K562 (cell line): ENCODE data around the gene SLC4A3. TPM values are rescaled to one million over a fixed set of nuclear protein-coding genes. Genes with fewer than 3 reads are reported as not detected.
A peak's percentile ranks its signal among the peaks of the same experiment; 100 is the strongest.

ENCODE experiments used
- ATAC-seq: fragments of 200-7000 bp; cut with Tn5 transposase; 3 replicates; pipeline ENCODE4 v1.9.1; 2020; ENCODE audit warnings: moderate library complexity
- BruUV-seq: library from RNA; stranded (reverse); fragments of 400-500 nt; replicated peaks from 2 replicates; lab custom pipeline; 2021; lab: Mats Ljungman, UMichigan
- CTCF ChIA-PET: fragments of 300-600 bp; formaldehyde crosslinking; extraction: SDS; loops from one replicate; lab custom pipeline; 2021; ENCODE audit warnings: low intra/inter-chr PET ratio; lab: Yijun Ruan, JAX
- POLR2A ChIA-PET: fragments of 300-600, 350-650 bp; sonication (Branson Sonifier 250); formaldehyde crosslinking; extraction: SDS; loops from one replicate; lab custom pipeline; 2021; ENCODE audit warnings: antibody characterized with exemption, inconsistent platforms; lab: Yijun Ruan, JAX
- DNase-seq, 4 experiments: peaks; one replicate each; pipeline versions ENCODE4 v3.0.0 to v3.0.0-alpha.2; 2011 to 2018; ENCODE audit warnings: low spot score in 3 of 4, mixed read lengths in 3 of 4; ENCODE audit errors: extremely low read depth in 1 of 4
- FAIRE-seq: peaks from 2 replicates; lab custom pipeline; 2011; peaks lifted over from hg19 to GRCh38; lab: Jason Lieb, UNC
- H2AFZ ChIP-seq: 2 replicates; pipeline ENCODE4 v1.6.0; 2011; ENCODE audit warnings: low read depth, low read length, control low read depth, inconsistent platforms
- H3K27ac ChIP-seq: fragments of 200-600 bp; 3 replicates; pipeline ENCODE4 v1.8.0; 2011; ENCODE audit warnings: low read depth, mild to moderate bottlenecking, control low read depth, inconsistent platforms, low read length, moderate library complexity, mixed read lengths; ENCODE audit errors: extremely low read depth
- H3K27me3 ChIP-seq, 2 experiments: fragments of 300-600 bp in 1 of 2; 2 replicates in 1 of 2; 3 replicates in 1 of 2; pipeline versions ENCODE4 v1.6.0 to v1.8.0; 2011; ENCODE audit warnings: inconsistent platforms in 2 of 2, low read length in 2 of 2, mild to moderate bottlenecking in 1 of 2, mixed read lengths in 1 of 2, moderate library complexity in 1 of 2; ENCODE audit not compliant: control insufficient read depth in 2 of 2, insufficient read depth in 2 of 2
- H3K36me3 ChIP-seq: fragments of 300-600 bp; 3 replicates; pipeline ENCODE4 v1.8.0; 2011; ENCODE audit warnings: mild to moderate bottlenecking, low read length, inconsistent platforms; ENCODE audit not compliant: control insufficient read depth, insufficient read depth
- H3K4me1 ChIP-seq, 2 experiments: fragments of 200-600 bp in 1 of 2; replicated peaks in 1 of 2; 2 replicates in 1 of 2; 3 replicates in 1 of 2; pipeline versions ENCODE4 v1.5.1 to v1.8.0; 2011; ENCODE audit warnings: inconsistent platforms in 2 of 2, low read length in 2 of 2, mild to moderate bottlenecking in 1 of 2, mixed read lengths in 1 of 2, moderate library complexity in 1 of 2; ENCODE audit not compliant: control insufficient read depth in 2 of 2, insufficient read depth in 2 of 2
- H3K4me2 ChIP-seq: 2 replicates; pipeline ENCODE4 v1.6.1; 2011; ENCODE audit warnings: low read length, control low read depth, inconsistent platforms, mixed read lengths; ENCODE audit not compliant: insufficient read depth
- H3K4me3 ChIP-seq: fragments of 200-600 bp; sonication (generic), shearing (Covaris generic); 2 replicates; pipeline ENCODE4 v1.5.1; 2016; ENCODE audit warnings: control low read depth, inconsistent platforms
- H3K79me2 ChIP-seq: fragments of 200-600 bp; 3 replicates; pipeline ENCODE4 v1.8.0; 2011; ENCODE audit warnings: low read length, inconsistent platforms; ENCODE audit not compliant: control insufficient read depth, insufficient read depth
- H3K9ac ChIP-seq, 2 experiments: 2 replicates each; pipeline versions ENCODE4 v1.6.0 to v1.6.1; 2011; ENCODE audit warnings: low read depth in 2 of 2, low read length in 2 of 2, control low read depth in 1 of 2, inconsistent platforms in 1 of 2, mild to moderate bottlenecking in 1 of 2, mixed read lengths in 1 of 2; ENCODE audit not compliant: insufficient read depth in 1 of 2
- H3K9me1 ChIP-seq: one replicate; pipeline ENCODE4 v1.6.0; 2011; ENCODE audit warnings: inconsistent platforms, mild to moderate bottlenecking, low read length, moderate library complexity; ENCODE audit not compliant: control insufficient read depth, insufficient read depth
- H3K9me3 ChIP-seq: replicated peaks from 2 replicates; pipeline ENCODE4 v1.5.1; 2011; ENCODE audit warnings: low read depth, low read length, inconsistent platforms; ENCODE audit not compliant: control insufficient read depth, insufficient read depth
- H4K20me1 ChIP-seq: replicated peaks from 2 replicates; pipeline ENCODE4 v1.6.1; 2011; ENCODE audit warnings: low read length, inconsistent platforms, mixed read lengths; ENCODE audit not compliant: control insufficient read depth, insufficient read depth
- ARID2 ChIP-seq: fragments of 450-650 bp; IDR thresholded peaks from 2 replicates; pipeline ENCODE4 v1.6.1; 2017; ENCODE audit warnings: antibody characterized with exemption, mild to moderate bottlenecking
- BRD9 ChIP-seq: fragments of 450-650 bp; IDR thresholded peaks from 2 replicates; pipeline ENCODE4 v1.6.1; 2018; ENCODE audit warnings: low read depth; ENCODE audit not compliant: partially characterized antibody
- CSDE1 ChIP-seq, 2 experiments: fragments of 450-650 bp; IDR thresholded peaks; 2 replicates each; pipeline ENCODE4 v1.6.1; 2016; ENCODE audit warnings: mild to moderate bottlenecking in 1 of 2
- FOXJ2 ChIP-seq: fragments of 200-800 bp; sonication (Bioruptor generic); IDR thresholded peaks from 2 replicates; pipeline ENCODE4 v1.6.1; 2016; ENCODE audit warnings: missing genetic modification characterization, missing compliant biosample characterization
- HIVEP1 ChIP-seq: fragments of 250-450 bp; sonication (Bioruptor Pico); IDR thresholded peaks from 2 replicates; pipeline ENCODE4 v1.4.0; 2020; ENCODE audit warnings: mild to moderate bottlenecking
- ZNF24 ChIP-seq: fragments of 450-650 bp; IDR thresholded peaks from 2 replicates; pipeline ENCODE4 v1.6.1; 2016
- ZNF263 ChIP-seq: sonication (generic); formaldehyde crosslinking; IDR thresholded peaks from 2 replicates; pipeline ENCODE4 v1.8.0; 2022; ENCODE audit warnings: mild to moderate bottlenecking, missing genetic modification reagents, borderline replicate concordance
- ZNF589 ChIP-seq: fragments of 200-800 bp; sonication (Bioruptor generic); IDR thresholded peaks from 2 replicates; pipeline ENCODE4 v1.6.1; 2016; ENCODE audit warnings: low read depth, missing genetic modification characterization, missing compliant biosample characterization
- ZNF766 ChIP-seq: fragments of 200-800 bp; sonication (Bioruptor generic); conservative IDR thresholded peaks from 2 replicates; pipeline ENCODE4 v1.6.1; 2016; ENCODE audit warnings: missing genetic modification characterization, missing compliant biosample characterization
- WGBS: fragments of 100-300 bp; shearing (Covaris generic); methylation state at CpG from one replicate; pipeline ENCODE4 v1.1.6; 2016; ENCODE audit warnings: low coverage, mixed read lengths; ENCODE audit not compliant: insufficient coverage; ENCODE audit errors: missing lambda C conversion rate; 5-methylcytosine and 5-hydroxymethylcytosine counted together
- in situ Hi-C: fragments of 300-500 bp; cut with MboI; formaldehyde crosslinking; loops from 4 replicates; pipeline ENCODE4 v1.15.0; 2018; ENCODE audit warnings: inconsistent platforms, mixed read lengths
- intact Hi-C: fragments of 100-400 bp; cut with micrococcal nuclease; formaldehyde crosslinking; loops from 2 replicates; pipeline ENCODE4 v1.14.2; 2022
- polyA plus RNA-seq, 8 experiments: library from polyadenylated mRNA; depleted of rRNA in 4 of 8; stranded (reverse) in 5 of 8; unstranded in 3 of 8; fragments of >200 nt; fragmentation: Nextera tagmentation in 2 of 8; fragmentation: Illumina TruSeq in 1 of 8; extraction: Ambion mirVana in 2 of 8; extraction: Trizol in 1 of 8; gene quantifications; 2 replicates each; pipeline versions ENCODE4 v1.2.1 to v1.2.3, GENCODE V29; 2011 to 2014; ENCODE audit warnings: inconsistent platforms in 1 of 8, missing spikeins in 1 of 8
- total RNA-seq, 7 experiments: library from RNA; depleted of rRNA in 6 of 7; stranded (reverse); fragments of >200 nt in 6 of 7; fragmentation: Illumina TruSeq in 2 of 7; extraction: Trizol in 2 of 7; gene quantifications; 2 replicates each; pipeline versions ENCODE4 v1.2.1 to v1.2.3, GENCODE V29; 2011 to 2021; ENCODE audit warnings: low replicate concordance in 1 of 7
- TF ChIP-seq, protein P1 (sequence below), 2 experiments: IDR thresholded peaks in 1 of 2; conservative IDR thresholded peaks in 1 of 2; 2 replicates each; pipeline ENCODE4 v1.6.1; 2016; ENCODE audit warnings: low read depth in 2 of 2, mild to moderate bottlenecking in 1 of 2, missing compliant biosample characterization in 1 of 2, missing genetic modification characterization in 1 of 2, moderate library complexity in 1 of 2
- TF ChIP-seq, protein P2 (sequence below): fragments of 450-650 bp; formaldehyde crosslinking; IDR thresholded peaks from 2 replicates; pipeline ENCODE4 v1.4.0; 2022; ENCODE audit warnings: missing genetic modification characterization
- TF ChIP-seq, protein P3 (sequence below): IDR thresholded peaks from 3 replicates; pipeline ENCODE4 v1.6.1; 2011; ENCODE audit warnings: borderline replicate concordance, mild to moderate bottlenecking; ENCODE audit not compliant: insufficient read length, insufficient read depth

The SLC4A3 gene
- total and polyA plus RNA-seq, 9 of the 15 experiments (the other 6 are each of a cell fraction or from before 2014, with no cell fraction given): 0.04 to 0.31 (median 0.16) TPM; not detected in 5

DNA sequence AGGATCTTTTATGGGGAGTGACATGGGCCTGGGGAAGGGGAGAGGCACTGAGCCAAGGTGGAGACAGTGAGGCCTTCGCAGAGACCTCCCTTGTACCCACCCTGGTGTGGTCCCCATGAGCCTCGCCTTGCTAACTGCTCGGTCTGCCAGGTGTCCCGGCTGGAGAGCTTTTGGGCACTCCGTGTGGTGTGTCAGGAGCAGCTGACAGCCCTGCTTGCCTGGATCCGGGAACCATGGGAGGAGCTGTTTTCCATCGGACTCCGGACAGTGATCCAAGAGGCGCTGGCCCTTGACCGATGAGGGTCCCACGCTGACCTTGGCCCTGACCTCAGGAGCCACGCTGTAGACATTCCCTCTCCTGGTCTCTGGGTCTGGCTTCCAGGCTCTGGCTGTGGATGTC lies 11.5 kb upstream of the SLC4A3 start:
- Histone ChIP-seq H3K27me3 (no peaks in the 10 kb centered on the region), H3K9me1 (no peaks in the 10 kb centered on the region), H3K4me3 (no peak overlapping the region), H3K36me3 (no peaks in the 10 kb centered on the region), H2AFZ (no peak overlapping the region), H3K27ac (no peak overlapping the region), H3K79me2 (no peaks in the 10 kb centered on the region), H3K9me3 (no peaks in the 10 kb centered on the region), H3K9ac (peak overlapping the region in 1 of 2 experiments; percentile 13; a peak in 1 of 4 replicates), H4K20me1 (no peaks in the 10 kb centered on the region; the same call in 1 of the 2 replicates), H3K4me2 (no peak overlapping the region), H3K4me1 (peaks cover 0 to 11% of the 10 kb centered on the region in 2 experiments; a peak in 2 of 5 replicates)
- ATAC-seq: no peak
- no peak for FAIRE-seq
- intact Hi-C loops (no loop called here), in situ Hi-C loops (no loop called here)
- TF ChIP-seq BRD9: no peak
- no peak for TF ChIP-seq FOXJ2 (tag)
- TF ChIP-seq ZNF263: no peak
- TF ChIP-seq, protein P1, sequence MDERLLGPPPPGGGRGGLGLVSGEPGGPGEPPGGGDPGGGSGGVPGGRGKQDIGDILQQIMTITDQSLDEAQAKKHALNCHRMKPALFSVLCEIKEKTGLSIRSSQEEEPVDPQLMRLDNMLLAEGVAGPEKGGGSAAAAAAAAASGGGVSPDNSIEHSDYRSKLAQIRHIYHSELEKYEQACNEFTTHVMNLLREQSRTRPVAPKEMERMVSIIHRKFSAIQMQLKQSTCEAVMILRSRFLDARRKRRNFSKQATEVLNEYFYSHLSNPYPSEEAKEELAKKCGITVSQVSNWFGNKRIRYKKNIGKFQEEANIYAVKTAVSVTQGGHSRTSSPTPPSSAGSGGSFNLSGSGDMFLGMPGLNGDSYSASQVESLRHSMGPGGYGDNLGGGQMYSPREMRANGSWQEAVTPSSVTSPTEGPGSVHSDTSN (CRISPR knock-in tag; IDR thresholded peaks at IDR 0.05; ENCODE audit: low read depth): no peak
- TF ChIP-seq, protein P1 (tag; conservative IDR thresholded peaks at IDR 0.05; ENCODE audit: low read depth): no peak
- TF ChIP-seq ZNF589 (CRISPR knock-in tag): no peak
- TF ChIP-seq, protein P2, sequence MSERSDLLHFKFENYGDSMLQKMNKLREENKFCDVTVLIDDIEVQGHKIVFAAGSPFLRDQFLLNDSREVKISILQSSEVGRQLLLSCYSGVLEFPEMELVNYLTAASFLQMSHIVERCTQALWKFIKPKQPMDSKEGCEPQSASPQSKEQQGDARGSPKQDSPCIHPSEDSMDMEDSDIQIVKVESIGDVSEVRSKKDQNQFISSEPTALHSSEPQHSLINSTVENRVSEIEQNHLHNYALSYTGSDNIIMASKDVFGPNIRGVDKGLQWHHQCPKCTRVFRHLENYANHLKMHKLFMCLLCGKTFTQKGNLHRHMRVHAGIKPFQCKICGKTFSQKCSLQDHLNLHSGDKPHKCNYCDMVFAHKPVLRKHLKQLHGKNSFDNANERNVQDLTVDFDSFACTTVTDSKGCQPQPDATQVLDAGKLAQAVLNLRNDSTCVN (CRISPR knock-in tag): no peak
- TF ChIP-seq ARID2: no peak
- TF ChIP-seq, protein P3, sequence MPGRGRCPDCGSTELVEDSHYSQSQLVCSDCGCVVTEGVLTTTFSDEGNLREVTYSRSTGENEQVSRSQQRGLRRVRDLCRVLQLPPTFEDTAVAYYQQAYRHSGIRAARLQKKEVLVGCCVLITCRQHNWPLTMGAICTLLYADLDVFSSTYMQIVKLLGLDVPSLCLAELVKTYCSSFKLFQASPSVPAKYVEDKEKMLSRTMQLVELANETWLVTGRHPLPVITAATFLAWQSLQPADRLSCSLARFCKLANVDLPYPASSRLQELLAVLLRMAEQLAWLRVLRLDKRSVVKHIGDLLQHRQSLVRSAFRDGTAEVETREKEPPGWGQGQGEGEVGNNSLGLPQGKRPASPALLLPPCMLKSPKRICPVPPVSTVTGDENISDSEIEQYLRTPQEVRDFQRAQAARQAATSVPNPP: no peak
- no peak for TF ChIP-seq CSDE1 (IDR thresholded peaks at IDR 0.05)
- TF ChIP-seq HIVEP1 (CRISPR knock-in tag): no peak
- TF ChIP-seq ZNF24: no peak
- TF ChIP-seq ZNF766: no peak
- ChIA-PET POLR2A (interaction anchor here (1.0 to 1.3 kb wide), 2 partner anchors 10 to 18 kb away, joined by 3 to 5 read pairs; partner anchors contain the start of gene STK11IP), CTCF (no interaction called here)
- no peak for DNase-seq
- 87% methylated on average over 6 of the region's 12 CpGs for WGBS
- BruUV-seq: no TSS peak
